HG02973 (cell line): Measurements from ENCODE around the gene DLX5.

Experiments used
- ATAC-seq: cut with Tn5 transposase; IDR thresholded peaks from one replicate; pipeline ENCODE4 v1.9.1; 2021; ENCODE audit warnings: moderate library complexity; ENCODE audit not compliant: unreplicated experiment

The DLX5 gene

GRCh38 chr7:97006055-97006815 is 18.4 kb downstream of the DLX5 start:
- ATAC-seq = no peak

- ATAC-seq = no peak
Measured at GRCh38 chr7:97005183-97006054, 19.2 kb downstream of the DLX5 start, which contains the start of gene DLX6. TSS of gene DLX6 (plus strand) at chr7:97005553. CDS start at chr7:97005978, 425 bp downstream.

GRCh38 chr7:97004247-97005182 is 20.1 kb downstream of the DLX5 start:
- no peak for ATAC-seq

- no peak for ATAC-seq
Measured at GRCh38 chr7:97003262-97004246, 21.1 kb downstream of the DLX5 start.

GRCh38 chr7:97002555-97003261 is 21.9 kb downstream of the DLX5 start:
- ATAC-seq = no peak

- no peak for ATAC-seq
Measured at GRCh38 chr7:97001656-97002554, 22.7 kb downstream of the DLX5 start.

GRCh38 chr7:97001221-97001620 is 23.4 kb downstream of the DLX5 start:
- no peak for ATAC-seq

GRCh38 chr7:96998744-96999143 is 25.9 kb downstream of the DLX5 start:
- no peak for ATAC-seq

GRCh38 chr7:96998333-96998732 is 26.3 kb downstream of the DLX5 start:
- ATAC-seq = no peak

- no peak for ATAC-seq
Measured at GRCh38 chr7:96997512-96998032, 27.1 kb downstream of the DLX5 start.

- no peak for ATAC-seq
Measured at GRCh38 chr7:96996958-96997511, 27.6 kb downstream of the DLX5 start.

GRCh38 chr7:96996111-96996957 is 28.3 kb downstream of the DLX5 start:
- ATAC-seq = no peak

- ATAC-seq = no peak
Measured at GRCh38 chr7:96995406-96996110, 29.1 kb downstream of the DLX5 start.

GRCh38 chr7:96993980-96994379 is 30.7 kb downstream of the DLX5 start:
- ATAC-seq = no peak

- ATAC-seq = no peak
Measured at GRCh38 chr7:96993094-96993865, 31.4 kb downstream of the DLX5 start.
